Pancreas (tissue), 10 donors: ENCODE data around the gene CAT. TPM values are rescaled to one million over a fixed set of nuclear protein-coding genes. Genes with fewer than 3 reads are reported as not detected.

Source experiments
- ATAC-seq, 4 donors: fragments of 200-7000 bp; cut with Tn5 transposase; one replicate each; pipeline versions ENCODE4 v1.8.0 to v1.9.1; 2020; ENCODE audit warnings: mild to moderate bottlenecking in 4 of 4, moderate library complexity in 4 of 4
- DNase-seq, 6 donors: peaks; one replicate each; pipeline ENCODE4 v3.0.0-alpha.2; 2020
- FAIRE-seq: peaks from 2 replicates; lab custom pipeline; 2012; peaks lifted over from hg19 to GRCh38; lab: Jason Lieb, UNC
- H3K27ac ChIP-seq, 4 donors: fragments of 200-600 bp; sonication (generic); 1 replicate in 3 of 4; 2 replicates in 1 of 4; pipeline versions ENCODE4 v1.5.0 to v1.8.0; 2020
- H3K27me3 ChIP-seq, 4 donors: fragments of 200-600 bp; one replicate each; pipeline ENCODE4 v1.8.0; 2021
- H3K36me3 ChIP-seq, 3 donors: fragments of 200-600 bp; sonication (generic) in 1 of 3; one replicate each; pipeline versions ENCODE4 v1.5.0 to v1.8.0; 2020 to 2021
- H3K4me1 ChIP-seq, 3 donors: fragments of 200-600 bp; one replicate each; pipeline ENCODE4 v1.8.0; 2021
- H3K4me3 ChIP-seq, 4 donors: fragments of 200-600 bp; sonication (generic) in 2 of 4; one replicate each; pipeline versions ENCODE4 v1.5.0 to v1.8.0; 2020 to 2021
- H3K9me3 ChIP-seq, 4 donors: fragments of 200-600 bp; one replicate each; pipeline ENCODE4 v1.8.0; 2021
- CTCF ChIP-seq, 4 donors: fragments of 200-600 bp; sonication (generic) in 3 of 4; IDR thresholded peaks; one replicate each; pipeline versions ENCODE4 v1.5.0 to v1.8.0; 2021; ENCODE audit warnings: antibody characterized with exemption in 4 of 4
- whole genome bisulfite sequencing, 2 donors: extraction: QIAGEN DNeasy Blood & Tissue Kit; methylation state at CpG; one replicate each; pipeline ENCODE4 v1.1.7; 2013; 5-methylcytosine and 5-hydroxymethylcytosine counted together
- intact Hi-C, 3 donors: fragments of 100-400 bp; cut with DNase I; formaldehyde crosslinking; loops; one replicate each; pipeline versions ENCODE4 v1.11.1 to v1.14.2; 2022
- polyA plus RNA-seq, 2 donors: library from polyadenylated mRNA; stranded (reverse); fragments of 200-250 nt; gene quantifications; one replicate each; pipeline ENCODE4 v1.2.3, GENCODE V29; 2013
- total RNA-seq, 6 donors: library from RNA; stranded (reverse); fragmentation: NEBNext Ultra II Directional in 4 of 6; extraction: Animal tissue kit (Norgen Biotek cat#: 25700) in 4 of 6; gene quantifications; one replicate each; pipeline versions ENCODE4 v1.2.1 to v1.2.4, GENCODE V29; 2021 to 2023
- donor health status: healthy with polysubstance abuse.
- donor health status: DM: no; HTN: no; CAD: no; lungs with moderate emphysema.
- donor health status: DM: no; HTN: no; CAD: no.
- donor health status: control.
- donor health status: control.
- donor health status: Bipolar disorder and iron deficiency.
- donor health status: DM: yes; HTN: yes; CAD: no.
- donor health status: DM: no; HTN: no; CAD: no.
- donor health status: DM: no; HTN: no; CAD: no.
- donor health status: DM: yes; HTN: yes; CAD: no.

Gene CAT
- total and polyA plus RNA-seq, 8 donors, result 26.6 to 53.5 (median 46.2) TPM

- H3K36me3 ChIP-seq, result no peaks in the 10 kb centered on the region
- ATAC-seq, result no peak
- 95 to 98% methylated on average over 3 of the region's 3 CpGs for WGBS, 2 donors
- H3K9me3 ChIP-seq, result no peaks in the 10 kb centered on the region
- no peak for TF ChIP-seq CTCF (IDR thresholded peaks at IDR 0.05)
- FAIRE-seq, result no peak
- intact Hi-C loops, result no loop called here
- H3K27ac ChIP-seq, result no peak overlapping the region
- H3K27me3 ChIP-seq, result no peaks in the 10 kb centered on the region
- no peak for DNase-seq
- no peak overlapping the region for H3K4me3 ChIP-seq
- H3K4me1 ChIP-seq, result no peaks in the 10 kb centered on the region
Observed at GRCh38 chr11:34502949-34503348, 64.2 kb downstream of the CAT start.

GRCh38 chr11:34505874-34506273 is 67.1 kb downstream of the CAT start:
- FAIRE-seq, result no peak
- no peak for TF ChIP-seq CTCF (IDR thresholded peaks at IDR 0.05)
- ATAC-seq, result no peak
- intact Hi-C loops, result no loop called here
- no peaks in the 10 kb centered on the region for H3K36me3 ChIP-seq
- no peak for DNase-seq
- H3K9me3 ChIP-seq, result no peaks in the 10 kb centered on the region
- no peaks in the 10 kb centered on the region for H3K4me1 ChIP-seq
- no peak overlapping the region for H3K27ac ChIP-seq
- 70 to 79% methylated on average over 5 of the region's 5 CpGs for WGBS, 2 donors
- H3K4me3 ChIP-seq, result no peak overlapping the region
- no peaks in the 10 kb centered on the region for H3K27me3 ChIP-seq

- no peak for DNase-seq
Observed at GRCh38 chr11:34507156-34507555, 68.4 kb downstream of the CAT start.

GRCh38 chr11:34507610-34508009 is 68.9 kb downstream of the CAT start:
- 74 to 77% methylated on average over 5 of the region's 5 CpGs for WGBS, 2 donors
- H3K4me3 ChIP-seq, result no peak overlapping the region
- ATAC-seq (no peak), DNase-seq (no peak), FAIRE-seq (no peak)
- no peaks in the 10 kb centered on the region for H3K27me3 ChIP-seq
- H3K27ac ChIP-seq, result no peak overlapping the region
- no peaks in the 10 kb centered on the region for H3K9me3 ChIP-seq
- TF ChIP-seq CTCF (IDR thresholded peaks at IDR 0.05), result no peak
- intact Hi-C loops, result no loop called here
- H3K4me1 ChIP-seq, result no peaks in the 10 kb centered on the region
- no peaks in the 10 kb centered on the region for H3K36me3 ChIP-seq

More at GRCh38 chr11:34507156-34507555, 68.4 kb downstream of the CAT start:
- Histone ChIP-seq H3K27me3 (no peaks in the 10 kb centered on the region), H3K4me3 (no peak overlapping the region), H3K27ac (no peak overlapping the region), H3K36me3 (no peaks in the 10 kb centered on the region), H3K4me1 (no peaks in the 10 kb centered on the region), H3K9me3 (no peaks in the 10 kb centered on the region)
- TF ChIP-seq CTCF (IDR thresholded peaks at IDR 0.05), result no peak
- intact Hi-C loops, result no loop called here
- FAIRE-seq (no peak), ATAC-seq (no peak)
- 77 to 94% methylated on average over 6 of the region's 6 CpGs for WGBS, 2 donors

- DNase-seq (no peak), ATAC-seq (peak in 2 of 4 donors; percentile 13 to 35), FAIRE-seq (no peak)
- Histone ChIP-seq H3K4me1 (no peaks in the 10 kb centered on the region), H3K36me3 (no peaks in the 10 kb centered on the region), H3K27ac (no peak overlapping the region), H3K27me3 (no peaks in the 10 kb centered on the region), H3K9me3 (no peaks in the 10 kb centered on the region), H3K4me3 (no peak overlapping the region)
- TF ChIP-seq CTCF (IDR thresholded peaks at IDR 0.05), result no peak
- WGBS, 2 donors, result 22 to 40% methylated on average over 2 of the region's 2 CpGs
- intact Hi-C loops, result no loop called here
Observed at GRCh38 chr11:34508524-34508923, 69.8 kb downstream of the CAT start.
